Putamen (tissue), 1 donor: ENCODE measurements around the gene PTPRD.
A peak's percentile ranks its signal among the peaks of the same experiment; 100 is the strongest.

ENCODE experiments used
- DNase-seq: peaks from one replicate; pipeline ENCODE4 v3.0.0-alpha.2; 2016; ENCODE audit warnings: low spot score

Gene PTPRD

DNA sequence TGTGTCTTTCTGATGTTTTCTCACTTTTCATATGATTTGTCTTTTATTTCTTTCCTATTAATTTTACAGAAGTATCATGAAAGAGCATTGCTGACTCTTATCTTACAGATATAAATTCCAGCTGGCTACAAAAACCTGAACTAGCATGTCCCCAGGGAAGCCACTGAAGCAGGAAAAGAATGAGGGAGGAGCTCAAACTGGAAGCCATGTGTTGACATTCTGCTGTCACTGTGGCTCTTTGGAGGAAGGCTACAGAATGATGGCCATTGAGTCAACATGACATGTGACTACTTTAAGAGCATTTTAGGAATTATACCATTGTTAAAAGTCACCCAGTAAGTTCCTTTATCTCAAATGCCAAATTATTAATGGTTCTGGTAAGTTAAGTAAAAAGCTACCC, 2174.9 kb downstream of the PTPRD start:
- no peak for DNase-seq

DNA sequence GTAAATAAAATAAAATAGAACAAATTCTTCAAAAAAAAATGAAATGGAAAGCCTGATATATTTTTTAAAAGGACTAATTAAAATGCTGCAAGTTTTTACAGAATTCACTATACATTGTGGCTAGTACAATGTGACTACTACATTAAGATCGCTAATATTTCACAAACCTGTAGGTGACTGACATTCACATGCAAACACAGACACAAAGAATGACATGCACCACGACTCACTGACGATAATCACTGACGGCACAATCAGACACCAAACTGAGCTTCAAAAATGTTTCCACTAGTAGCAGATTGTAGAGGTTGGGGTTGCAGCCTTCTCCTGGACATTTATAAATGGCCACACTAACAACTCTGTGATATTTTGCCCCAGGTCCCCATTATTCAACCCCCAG, 2175.5 kb downstream of the PTPRD start:
- DNase-seq = no peak

DNA sequence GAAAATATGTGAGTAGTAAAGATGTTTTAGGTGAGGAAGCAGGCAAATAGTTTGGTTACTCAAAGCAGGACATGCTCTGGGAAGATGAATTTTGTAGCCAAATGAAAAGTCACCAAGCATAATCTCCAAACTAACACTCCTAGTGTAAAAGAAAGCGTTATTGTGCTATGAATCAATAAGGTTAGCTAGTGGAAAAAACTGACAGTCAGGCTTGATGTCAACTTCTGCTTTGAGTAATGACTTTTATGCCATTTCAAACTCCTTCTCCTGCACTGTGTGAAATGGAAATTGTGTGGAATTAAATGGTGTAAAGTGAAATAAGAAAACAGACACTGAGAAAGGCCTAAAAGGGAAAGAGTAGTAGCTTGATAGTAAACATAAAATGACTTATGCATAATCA, 2176.0 kb downstream of the PTPRD start:
- no peak for DNase-seq

- DNase-seq = no peak
These were observed 2178.2 kb downstream of the PTPRD start for GRCh38 chr9:8434621-8435020.

DNA sequence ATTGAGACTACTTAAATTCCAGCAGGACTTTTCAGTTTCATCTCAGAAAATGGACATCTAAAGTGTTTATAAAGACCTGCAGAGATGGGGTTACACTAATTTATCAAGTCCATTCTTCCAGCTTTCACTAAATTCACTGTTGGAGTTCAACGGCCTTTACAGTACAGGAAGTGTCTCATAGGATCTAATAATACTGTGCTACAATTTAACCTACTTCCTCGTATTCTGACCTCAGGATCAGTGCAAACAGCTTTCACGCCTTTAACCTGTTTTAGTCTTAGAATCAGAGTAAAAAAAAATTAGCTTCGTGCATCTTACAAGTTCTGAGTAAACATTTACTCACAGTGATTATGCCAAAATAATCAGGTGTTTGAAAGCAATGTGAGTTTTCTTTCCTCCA, 2180.6 kb downstream of the PTPRD start:
- DNase-seq = no peak

- no peak for DNase-seq
These were observed 2181.3 kb downstream of the PTPRD start for GRCh38 chr9:8431505-8431904.

- DNase-seq = no peak
These were observed 2181.9 kb downstream of the PTPRD start for GRCh38 chr9:8430945-8431344.

GRCh38 chr9:8429768-8430167, 2183.0 kb downstream of the PTPRD start:
- no peak for DNase-seq

GRCh38 chr9:8429157-8429556, 2183.6 kb downstream of the PTPRD start:
- DNase-seq = no peak

GRCh38 chr9:8428389-8428788, 2184.4 kb downstream of the PTPRD start:
- no peak for DNase-seq

DNA sequence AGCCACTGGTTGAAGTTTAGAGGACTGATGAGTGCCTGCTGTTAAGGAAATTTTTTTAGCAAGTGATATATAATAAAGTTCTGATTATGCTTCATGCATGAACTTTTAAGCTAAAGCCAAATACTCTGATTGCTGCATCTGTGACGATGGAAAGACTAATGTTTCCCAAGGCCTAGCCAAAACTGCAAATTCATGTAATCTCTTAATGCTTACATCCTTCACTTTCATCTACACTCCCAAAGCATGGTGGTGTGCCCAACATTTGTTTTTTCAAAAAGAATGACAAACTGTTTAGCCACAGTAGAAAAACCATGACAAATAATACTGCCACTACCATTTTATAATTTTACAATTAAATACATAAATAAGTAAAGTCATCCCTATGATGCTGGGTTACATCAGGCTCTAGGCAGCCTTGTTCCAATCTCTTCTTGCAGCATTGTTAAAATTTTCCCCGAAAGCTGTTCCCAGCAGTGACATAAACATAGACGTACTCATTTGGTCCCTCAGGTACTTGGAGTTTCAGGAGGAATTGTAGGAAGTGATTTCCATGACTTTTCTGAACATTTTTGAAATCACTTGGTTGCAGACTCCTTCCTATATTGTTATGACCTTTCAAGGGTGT, 2187.9 kb downstream of the PTPRD start:
- DNase-seq = no peak

DNA sequence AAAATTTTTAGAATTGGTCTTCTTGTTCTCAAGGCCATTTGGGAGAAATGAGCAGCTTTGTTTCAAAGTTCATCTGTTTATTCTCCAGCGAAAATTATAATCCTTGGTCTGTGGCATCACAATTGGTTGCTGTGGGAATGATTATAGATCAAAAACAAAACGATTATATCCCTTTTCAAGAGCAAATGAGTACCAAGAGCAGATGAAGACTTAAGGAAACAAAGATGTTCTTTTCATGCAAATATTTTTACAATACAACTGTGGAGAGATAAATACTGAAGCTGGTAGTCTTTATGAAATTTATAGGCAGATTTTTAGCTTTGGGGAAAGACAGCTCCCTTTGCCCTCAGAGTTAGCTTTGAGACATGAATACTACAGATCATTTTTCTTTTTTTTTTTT, 2192.4 kb downstream of the PTPRD start:
- DNase-seq = no peak

GRCh38 chr9:8419596-8420275, 2193.1 kb downstream of the PTPRD start:
- DNase-seq = no peak

- no peak for DNase-seq
These were observed 2195.5 kb downstream of the PTPRD start for GRCh38 chr9:8417341-8417740.

GRCh38 chr9:8412327-8412726, 2200.5 kb downstream of the PTPRD start:
- DNase-seq = no peak

- DNase-seq = no peak
These were observed 2204.1 kb downstream of the PTPRD start for GRCh38 chr9:8408575-8409190.

- peak; percentile 14 for DNase-seq
These were observed 2210.7 kb downstream of the PTPRD start for GRCh38 chr9:8401961-8402705.

GRCh38 chr9:8400378-8400777, 2212.4 kb downstream of the PTPRD start:
- DNase-seq = no peak

DNA sequence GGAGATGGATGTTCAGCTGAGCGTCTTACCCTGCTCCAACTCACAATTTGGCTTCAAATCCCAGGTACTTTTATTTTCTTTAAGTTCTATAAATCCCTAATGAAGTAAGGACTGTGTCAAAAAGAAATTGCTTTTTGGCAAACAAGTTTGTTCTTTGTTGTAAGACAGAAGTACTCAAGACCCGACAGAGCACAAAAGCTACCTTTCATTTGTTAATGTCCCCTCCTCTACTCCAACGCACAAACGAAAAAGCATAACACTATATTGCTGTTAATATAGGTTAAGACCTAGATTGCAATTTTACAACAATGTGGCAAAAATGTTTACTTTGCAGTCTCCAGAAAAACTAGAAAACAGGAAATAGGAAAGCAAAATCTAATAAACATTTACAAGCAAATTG, 2217.8 kb downstream of the PTPRD start:
- no peak for DNase-seq

DNA sequence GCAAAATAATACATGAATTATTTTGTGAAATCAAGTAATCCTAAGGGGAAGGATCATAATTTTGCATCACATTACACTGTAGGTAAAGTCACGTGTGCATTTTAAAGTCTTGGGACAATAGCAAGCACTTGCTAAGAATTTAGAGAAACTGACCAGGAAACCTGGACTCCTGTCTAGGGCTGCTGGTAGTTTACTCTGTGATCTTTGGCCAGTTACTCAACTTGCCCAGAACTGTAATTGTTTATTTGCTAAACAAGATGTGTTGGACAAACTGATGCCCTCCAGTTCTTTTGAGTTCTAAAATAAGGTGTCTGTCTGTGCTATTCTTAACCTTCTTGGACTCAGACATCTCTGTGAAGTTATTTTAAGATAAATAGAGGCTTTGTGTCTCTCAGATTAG, 2218.5 kb downstream of the PTPRD start:
- no peak for DNase-seq

DNA sequence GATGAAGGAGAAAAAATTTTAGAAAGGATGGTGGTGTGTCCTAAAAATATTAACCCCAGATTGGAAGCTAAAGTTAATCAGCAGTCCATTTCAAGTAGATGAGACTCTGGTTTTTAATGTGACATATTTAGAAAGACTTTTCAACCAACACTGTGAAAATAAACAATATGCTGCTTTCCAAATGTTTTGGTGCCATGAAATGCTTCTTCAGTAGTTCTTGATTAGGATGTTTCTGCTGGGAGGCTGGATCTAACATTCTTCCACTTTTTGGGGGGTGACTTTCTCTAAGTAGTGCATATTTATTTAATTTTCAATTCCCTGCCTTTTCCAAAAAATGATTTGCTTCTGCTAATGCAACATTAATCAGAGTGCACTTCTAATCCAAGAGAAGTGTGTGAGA, 2219.9 kb downstream of the PTPRD start:
- DNase-seq = no peak

DNA sequence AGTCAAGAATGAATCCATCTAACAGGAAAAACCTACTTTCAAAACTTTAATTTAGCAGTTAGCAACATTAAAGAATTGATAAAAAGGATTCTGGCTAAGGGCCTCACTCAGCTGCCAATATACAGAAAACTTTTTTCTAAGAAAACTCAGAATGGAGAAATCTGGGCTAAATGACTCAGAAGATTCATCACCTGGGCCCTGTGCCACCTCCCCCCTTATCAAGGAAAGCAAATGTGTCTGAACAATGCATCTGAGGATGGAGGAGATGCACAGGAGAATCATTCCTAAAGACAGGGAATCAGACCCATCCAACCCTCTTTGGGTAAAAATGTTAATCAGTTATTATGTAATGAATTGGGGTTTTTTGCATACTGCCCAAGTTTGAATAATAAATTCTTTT, 2221.2 kb downstream of the PTPRD start:
- peak; percentile 10 for DNase-seq

DNA sequence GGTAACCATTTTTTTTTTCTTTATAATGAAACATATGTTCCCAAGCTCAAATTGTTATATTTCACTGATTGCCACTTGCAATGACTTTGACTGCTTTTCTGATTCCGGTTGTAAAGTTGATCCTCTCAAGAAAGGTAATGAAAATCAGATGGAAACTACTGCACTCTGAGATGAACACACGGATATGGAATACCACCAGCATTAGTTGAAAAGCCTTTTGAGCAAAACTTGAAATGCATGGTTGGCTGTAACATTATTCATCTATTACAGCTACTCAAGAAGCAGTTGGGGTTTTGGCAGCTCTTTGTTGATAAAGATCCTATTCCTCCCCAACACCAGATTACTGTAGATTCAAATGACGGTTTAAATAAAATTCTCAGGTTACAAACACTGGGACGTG, 2221.7 kb downstream of the PTPRD start:
- DNase-seq = no peak
